ENCODE results near the gene GGTA1.

DNA sequence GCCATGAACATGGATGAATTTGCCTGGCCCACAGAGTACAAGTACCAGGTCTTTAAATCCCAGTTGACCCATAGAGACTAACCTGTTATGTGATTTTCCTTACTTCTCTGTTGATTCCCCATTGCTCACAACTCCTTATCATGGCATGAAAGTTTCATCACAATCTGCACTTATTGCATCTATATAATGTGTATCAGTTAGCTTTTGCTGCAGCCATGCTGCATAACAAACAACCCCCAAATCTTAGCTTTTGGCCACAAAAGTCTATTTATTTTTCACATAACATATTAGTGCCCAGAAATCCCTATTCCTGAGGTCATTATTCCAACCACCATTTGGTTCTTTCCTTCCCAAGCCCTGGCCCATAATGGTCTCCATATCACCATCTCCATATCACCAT lies 3.7 kb downstream of the GGTA1 start:
- no peak for TF ChIP-seq RAD21 (IDR thresholded peaks at IDR 0.05)
- TF ChIP-seq, protein P1, sequence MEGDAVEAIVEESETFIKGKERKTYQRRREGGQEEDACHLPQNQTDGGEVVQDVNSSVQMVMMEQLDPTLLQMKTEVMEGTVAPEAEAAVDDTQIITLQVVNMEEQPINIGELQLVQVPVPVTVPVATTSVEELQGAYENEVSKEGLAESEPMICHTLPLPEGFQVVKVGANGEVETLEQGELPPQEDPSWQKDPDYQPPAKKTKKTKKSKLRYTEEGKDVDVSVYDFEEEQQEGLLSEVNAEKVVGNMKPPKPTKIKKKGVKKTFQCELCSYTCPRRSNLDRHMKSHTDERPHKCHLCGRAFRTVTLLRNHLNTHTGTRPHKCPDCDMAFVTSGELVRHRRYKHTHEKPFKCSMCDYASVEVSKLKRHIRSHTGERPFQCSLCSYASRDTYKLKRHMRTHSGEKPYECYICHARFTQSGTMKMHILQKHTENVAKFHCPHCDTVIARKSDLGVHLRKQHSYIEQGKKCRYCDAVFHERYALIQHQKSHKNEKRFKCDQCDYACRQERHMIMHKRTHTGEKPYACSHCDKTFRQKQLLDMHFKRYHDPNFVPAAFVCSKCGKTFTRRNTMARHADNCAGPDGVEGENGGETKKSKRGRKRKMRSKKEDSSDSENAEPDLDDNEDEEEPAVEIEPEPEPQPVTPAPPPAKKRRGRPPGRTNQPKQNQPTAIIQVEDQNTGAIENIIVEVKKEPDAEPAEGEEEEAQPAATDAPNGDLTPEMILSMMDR (IDR thresholded peaks at IDR 0.05; ENCODE audit: low read depth, low read length, missing input control) = no peak
